AML-193 (cell line): Measurements from ENCODE around the gene NKD1.

Source experiments
- DNase-seq, 2 experiments: peaks; one replicate each; lab custom pipeline; 2025; lab: John Stamatoyannopoulos, UW

NKD1 gene

DNA sequence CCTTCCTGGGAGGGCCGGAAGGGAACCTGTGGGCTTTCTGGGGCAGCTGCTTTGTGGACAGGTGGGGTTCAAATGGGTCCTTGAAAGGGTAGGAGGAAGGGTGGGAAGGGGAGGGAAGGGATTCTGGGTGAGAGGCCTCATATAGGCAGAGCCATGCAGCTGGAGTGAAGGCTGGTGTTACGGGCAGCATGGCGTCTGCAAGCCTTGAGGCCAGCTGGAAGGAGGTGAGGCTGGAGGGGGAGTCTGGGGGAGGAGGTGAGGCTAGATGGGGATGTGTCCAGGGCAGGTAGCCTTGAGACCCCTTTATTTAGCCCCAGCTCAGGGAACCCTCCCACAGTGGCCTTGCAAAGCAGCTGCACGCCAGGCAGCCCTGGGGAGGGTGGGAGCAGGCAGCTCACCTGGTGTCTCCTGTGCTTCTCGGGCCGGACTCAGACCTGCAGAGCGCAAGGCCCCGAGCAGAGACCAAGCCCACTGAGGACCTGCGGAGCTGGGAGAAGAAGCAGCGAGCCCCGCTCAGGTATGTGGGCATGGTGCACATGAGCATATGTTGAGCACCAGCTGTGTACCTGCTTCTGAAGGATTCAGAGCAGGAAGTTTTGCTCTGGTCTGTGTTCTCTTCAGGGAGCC lies 82.3 kb downstream of the NKD1 start:
- DNase-seq, result no peak

DNA sequence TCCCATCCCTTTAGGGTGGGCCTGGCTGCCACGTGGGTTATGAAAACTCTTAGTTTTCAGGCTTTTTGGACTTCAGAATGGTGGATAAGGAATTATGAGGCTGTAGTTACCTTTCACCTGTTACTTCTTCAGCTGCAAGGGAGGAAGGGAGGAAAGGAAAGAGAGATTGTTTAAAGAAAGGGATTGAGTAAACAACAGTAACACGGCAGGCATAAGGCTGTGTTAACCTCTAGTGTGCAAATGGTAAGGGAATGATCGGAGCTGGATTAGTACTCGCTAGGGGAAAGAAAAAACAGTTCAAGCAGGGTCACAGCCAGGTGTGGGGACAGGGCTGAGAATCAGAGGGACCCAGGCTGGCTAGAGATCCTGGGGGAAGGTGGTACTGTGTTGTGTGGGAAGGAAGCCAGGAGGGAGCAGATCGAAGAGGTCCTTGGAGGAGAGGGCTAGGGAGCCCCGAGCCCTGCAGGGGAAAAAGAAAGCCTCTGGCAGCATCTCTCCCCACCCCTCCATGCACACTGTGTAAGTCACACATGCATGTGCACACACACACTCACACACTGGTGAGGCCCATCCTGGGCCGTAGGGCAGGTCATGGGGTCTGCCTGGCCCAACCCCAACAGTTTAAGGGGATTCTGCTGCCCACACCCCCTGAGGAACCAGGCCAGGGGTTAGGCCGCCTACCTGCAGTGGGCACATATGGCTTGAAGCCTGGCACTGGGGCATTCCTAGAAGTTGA lies 83.2 kb downstream of the NKD1 start:
- DNase-seq, result no peak

DNA sequence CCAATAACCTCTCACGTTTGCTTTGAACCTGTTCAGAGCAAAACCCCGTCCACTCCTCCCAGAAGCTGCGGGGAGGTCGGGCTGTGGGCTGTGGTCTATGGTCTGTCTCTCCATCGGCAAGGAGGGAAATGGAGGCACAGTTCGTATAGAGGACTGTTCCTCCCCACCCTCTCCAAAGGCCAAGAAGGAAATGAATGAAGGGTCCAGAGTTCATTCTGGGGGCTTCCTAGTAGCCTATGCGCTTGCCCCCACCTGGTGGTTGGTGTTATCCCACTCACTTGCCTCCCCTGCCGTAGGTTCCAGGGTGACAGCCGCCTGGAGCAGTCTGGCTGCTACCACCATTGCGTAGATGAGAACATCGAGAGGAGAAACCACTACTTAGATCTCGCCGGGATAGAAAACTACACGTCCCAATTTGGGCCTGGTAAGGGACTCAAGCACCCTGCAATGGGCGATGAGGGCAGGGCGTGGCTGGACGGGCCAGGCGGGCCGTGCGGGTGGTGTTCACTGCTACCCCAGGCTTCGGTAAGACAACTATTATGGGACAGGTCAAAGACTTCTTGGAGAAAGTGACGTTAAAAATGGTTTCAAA lies 83.9 kb downstream of the NKD1 start:
- DNase-seq, result no peak

DNA sequence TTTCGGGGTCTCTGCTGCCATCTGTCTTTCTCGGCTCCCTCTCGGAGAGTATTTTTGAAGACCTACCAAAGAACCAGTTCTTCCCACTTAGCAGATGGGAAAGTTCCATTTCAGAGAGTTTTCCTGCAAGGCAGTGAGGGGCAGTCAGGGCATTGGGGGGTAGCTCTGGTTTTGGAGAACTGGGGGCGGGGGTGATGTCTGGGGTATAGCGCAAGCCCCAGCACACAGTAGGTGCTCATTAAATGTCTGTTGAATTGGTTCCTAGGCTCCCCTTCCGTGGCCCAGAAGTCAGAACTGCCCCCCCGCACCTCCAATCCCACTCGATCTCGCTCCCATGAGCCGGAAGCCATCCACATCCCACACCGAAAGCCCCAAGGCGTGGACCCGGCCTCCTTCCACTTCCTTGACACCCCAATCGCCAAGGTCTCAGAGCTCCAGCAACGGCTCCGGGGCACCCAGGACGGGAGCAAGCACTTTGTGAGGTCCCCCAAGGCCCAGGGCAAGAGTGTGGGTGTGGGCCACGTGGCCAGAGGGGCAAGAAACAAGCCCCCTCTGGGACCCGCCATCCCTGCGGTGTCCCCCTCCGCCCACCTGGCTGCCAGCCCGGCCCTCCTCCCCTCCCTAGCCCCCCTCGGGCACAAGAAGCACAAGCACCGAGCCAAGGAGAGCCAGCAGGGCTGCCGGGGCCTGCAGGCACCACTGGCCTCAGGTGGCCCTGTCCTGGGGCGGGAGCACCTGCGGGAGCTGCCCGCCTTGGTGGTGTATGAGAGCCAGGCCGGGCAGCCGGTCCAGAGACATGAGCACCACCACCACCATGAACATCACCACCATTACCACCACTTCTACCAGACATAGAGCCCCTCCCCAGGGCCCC lies 85.0 kb downstream of the NKD1 start:
- DNase-seq, result no peak

DNA sequence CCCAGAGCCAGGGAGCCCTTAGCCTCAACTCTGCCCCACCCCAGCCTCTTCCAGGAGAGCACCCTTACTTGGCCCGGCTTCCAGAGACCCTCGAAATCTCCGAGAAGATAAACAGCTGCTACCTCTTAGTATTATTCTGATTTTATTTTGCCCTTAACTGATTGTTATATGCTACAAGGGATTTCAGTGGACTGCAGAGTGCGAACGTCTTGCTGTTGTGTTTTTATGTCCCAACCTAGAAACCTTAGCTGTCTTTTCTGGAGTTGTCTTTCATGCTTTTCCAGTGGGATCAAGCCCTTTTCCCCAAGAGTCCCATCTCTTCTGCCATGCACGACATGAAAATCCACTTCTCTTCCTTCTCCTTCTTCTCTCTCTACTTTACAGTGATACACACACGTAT lies 85.9 kb downstream of the NKD1 start:
- no peak for DNase-seq

DNA sequence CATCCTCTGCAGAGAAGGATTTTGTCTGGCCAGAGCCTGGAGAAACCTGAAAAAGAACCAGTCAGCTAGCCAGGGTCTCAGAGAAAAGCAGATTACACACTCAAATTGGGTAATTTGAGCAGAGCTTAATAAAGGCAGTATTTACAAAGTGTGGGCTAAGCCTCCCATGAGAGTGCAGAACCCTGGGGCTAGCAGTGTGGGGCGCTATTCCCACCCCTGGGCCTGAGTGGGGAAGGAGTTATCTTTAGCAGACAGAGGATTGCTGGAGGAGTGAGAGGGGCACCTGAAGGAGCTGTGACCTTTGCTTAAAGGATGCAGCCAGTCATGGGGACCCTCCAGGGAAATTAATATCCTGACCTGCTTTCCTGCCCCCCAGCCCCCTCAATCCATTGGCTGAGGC lies 86.8 kb downstream of the NKD1 start:
- no peak for DNase-seq

DNA sequence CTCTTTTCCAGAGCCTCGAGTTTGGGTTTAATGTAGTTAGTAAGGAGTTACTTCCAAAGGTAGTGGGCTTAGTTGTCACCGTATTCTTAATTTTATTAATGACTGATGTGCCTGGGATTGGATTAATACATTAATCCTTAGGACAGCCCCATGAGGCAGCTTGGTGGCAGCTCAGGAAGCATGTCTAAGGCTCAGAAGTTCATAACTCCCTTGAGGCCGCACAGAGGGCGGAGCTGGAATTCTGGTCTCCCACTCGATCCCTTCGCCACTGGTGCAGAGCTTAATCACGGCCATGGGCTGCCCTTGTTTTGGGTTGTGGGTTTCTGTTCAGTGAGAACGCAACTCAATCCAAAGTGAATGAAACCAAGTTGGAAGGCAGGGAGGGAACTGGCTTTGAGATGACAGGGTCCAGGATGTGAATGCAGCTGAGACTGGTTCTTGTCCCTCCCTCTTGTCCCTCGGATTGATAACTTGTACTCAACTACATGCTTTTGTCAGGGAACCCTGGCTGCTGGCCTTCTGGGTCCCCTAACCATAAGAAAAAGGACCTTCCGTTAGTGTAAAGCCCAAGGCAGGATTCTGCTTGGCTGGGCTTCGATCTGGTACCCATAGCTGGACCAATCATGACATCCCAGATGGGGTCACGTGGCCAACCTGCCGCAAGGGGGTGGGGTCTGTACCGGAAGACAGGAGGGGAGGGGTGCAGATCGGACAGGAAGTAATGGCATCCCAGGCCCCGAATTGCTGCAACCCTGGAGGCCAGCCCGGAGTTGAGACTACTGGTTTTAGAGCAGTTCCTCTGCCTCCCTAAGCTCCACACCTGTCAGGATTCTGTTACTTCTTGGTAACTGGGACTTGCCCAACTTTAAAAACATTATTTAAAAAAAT lies 87.6 kb downstream of the NKD1 start:
- no peak for DNase-seq

DNA sequence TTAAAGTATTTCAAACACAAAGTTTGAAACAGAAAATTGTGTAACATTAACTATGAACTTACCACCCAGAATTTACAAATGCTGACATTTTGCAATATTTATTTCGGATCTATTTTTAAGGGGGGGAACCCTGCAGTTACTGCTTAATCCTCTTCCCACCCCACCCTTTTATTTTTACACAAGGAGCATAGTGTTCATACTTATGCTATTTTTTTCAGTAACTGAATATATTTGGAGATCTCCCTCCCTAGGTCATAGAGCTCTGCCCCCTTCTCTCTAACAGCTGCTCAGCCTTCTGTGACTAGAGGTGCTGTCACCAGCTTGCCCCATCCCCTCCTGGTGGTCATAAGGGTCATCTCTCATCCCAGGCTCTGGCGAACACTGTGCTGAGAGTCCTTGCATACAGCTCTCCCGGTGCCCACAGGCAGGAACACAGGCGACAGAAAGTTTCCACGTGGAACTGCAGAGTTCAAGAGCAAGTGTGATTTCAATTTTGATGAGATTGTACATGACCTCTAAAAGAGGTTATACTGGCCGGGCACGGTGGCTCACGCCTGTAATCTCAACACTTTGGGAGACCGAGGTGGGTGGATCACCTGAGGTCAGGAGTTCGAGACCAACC lies 88.7 kb downstream of the NKD1 start:
- DNase-seq, result no peak

DNA sequence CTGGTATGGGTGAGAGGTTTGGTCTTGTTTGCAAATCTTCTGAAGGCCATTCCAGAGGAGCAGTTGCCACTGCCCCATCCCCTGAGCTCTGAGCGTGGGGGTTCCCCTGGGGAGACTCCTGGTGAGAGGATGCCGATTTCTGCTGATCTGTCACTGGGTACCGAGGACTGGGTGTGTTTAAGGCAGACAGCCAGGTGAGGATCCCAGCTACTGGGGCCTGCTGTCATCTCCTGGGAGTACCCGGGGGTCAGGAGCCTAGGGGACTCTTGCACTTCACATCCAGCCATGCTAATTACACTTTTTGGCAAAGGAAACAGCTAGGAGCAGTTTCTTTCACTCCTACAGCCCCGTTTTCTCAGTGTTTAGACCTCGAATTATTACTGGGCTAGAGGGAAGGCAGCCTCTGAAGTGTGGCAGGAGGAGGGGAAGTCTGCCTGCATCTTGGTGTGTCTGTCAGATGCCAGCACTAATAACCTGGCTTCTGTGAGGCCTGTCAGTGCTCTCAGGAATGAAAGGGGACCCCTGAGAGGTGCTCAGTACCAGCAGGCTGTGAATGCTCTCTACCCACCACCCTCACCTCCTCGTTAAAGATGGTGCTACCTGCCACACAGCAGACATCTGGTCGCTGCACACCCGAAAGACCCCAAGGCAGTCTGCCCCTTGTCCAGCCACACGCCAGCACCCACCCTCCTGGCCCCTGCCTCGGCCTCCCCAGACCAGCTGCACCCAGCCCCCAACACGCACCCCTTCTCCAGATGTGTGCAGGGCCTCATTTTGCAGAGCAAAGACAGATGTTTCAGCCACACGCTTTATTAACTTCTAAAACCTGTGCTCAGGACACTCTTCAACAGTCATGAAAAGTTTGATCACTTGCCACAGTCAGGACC lies 89.8 kb downstream of the NKD1 start:
- no peak for DNase-seq

DNA sequence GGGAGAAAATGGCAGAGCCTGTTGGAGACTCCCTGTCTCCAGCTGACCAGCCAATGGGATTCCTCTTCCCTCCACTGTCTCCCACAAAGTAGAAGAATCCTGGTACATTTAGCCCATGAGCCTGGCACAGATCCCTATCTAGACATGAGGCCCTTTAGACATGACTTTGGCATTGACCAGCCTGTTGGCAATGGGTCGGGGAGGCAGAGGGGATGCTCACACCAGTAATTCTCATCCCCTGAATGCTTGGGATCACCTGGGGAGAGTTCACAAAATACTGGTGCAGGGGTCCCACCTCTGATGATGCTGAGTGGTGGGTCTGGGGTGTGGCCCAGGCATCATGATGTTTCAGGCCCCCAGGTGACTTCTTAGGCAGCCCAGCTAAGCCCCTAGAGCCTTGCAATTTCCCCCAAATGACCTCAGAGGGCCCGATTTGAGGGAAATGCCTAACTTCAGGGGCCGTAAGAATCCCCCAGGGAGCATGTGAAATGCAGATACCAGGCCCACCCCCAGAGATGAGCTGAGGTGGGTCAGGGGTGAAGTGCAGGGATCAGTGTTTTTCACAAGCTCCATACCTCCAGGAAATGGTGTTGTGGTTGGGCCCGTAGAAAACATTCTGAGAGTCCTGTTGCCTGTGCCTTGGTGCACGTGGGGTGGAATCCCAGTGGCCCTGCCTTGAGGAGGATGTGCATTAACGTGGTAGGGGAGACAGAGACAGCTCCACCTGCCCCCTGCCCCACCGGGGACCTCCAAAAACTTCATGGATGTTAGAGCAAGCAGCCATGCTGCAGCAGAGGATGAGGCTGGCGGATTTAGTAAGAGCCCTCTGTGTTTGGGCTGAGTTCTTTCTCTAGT lies 90.8 kb downstream of the NKD1 start:
- no peak for DNase-seq

DNA sequence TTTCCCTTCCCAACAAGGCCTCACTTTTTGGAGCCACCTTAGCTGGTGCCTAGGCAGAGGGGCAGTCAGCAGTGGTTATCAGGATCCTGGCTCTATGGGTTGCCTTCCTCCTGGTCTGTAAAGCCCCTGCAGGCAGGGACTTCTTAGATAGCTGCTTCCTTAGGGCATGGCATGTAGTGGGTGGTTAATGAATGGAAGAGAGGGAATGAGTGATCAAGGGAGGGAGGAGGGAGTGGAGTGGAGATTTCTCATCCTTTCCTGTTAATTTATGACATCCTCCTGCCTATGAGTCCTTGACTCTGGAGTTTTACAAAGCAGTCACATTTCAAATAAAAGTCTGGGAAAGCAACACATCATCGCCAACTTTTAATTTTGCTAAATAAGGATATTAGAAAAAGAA lies 92.2 kb downstream of the NKD1 start:
- no peak for DNase-seq

DNA sequence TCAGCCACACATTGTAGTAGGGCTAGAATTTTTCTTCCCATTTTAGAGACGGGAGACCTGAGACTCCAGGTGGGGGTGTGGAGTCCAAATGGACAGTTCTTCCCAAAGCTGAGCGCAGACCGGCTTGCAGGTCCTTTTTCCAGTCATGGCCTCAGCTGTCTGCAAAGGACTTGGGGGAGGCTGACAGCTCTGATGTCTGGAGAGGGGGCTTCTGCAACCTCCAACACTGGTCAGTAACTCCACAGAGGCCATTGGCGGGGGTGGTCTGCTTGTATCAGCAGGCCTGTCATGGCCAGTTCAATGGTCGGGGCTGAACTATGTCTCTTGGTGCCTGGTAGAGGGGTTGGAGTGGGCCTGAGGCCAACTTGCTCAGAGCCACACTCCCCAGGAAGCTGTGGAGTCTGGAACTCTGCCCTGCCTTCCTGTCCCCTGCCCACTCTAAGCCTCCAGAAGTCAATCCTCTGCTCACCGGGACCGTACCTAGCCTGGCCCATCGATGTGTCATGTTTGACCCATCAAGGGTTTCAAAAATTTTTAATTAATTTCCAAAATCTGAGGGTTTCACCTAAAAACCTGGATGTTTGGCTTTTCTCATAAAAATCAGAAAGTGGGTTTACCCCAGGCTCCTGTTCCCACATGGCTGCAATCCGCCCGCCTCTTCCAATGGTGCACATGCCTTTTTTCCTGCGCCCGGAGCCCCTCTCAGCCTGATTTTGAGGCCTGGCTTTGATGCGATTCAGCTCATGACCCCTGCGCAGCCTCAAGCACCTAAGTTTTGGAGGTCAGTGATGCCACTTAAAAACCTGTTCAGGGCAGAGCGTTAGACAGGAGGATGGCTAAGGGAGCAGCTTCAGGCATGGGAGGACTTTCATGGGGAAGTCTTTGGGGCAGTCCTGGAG lies 93.0 kb downstream of the NKD1 start:
- DNase-seq, result no peak

DNA sequence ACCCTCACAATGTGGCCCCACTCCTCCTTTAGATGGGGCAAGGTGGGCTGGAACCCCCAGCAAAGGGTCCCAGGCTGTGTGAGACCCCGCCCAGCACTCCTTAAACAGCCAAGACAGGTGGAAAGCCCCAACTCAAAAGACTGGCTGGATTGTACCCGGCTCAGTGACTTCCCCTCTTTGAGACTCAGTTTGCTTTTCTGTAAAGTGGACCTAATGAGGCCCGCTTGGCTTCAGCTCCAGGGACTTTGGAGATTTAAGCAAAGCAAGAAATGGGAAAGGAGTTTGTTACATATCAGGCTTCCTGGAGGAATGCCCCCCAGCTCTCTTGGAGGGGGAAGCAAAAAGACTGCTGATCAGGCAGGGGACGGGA lies 93.6 kb downstream of the NKD1 start:
- no peak for DNase-seq

DNA sequence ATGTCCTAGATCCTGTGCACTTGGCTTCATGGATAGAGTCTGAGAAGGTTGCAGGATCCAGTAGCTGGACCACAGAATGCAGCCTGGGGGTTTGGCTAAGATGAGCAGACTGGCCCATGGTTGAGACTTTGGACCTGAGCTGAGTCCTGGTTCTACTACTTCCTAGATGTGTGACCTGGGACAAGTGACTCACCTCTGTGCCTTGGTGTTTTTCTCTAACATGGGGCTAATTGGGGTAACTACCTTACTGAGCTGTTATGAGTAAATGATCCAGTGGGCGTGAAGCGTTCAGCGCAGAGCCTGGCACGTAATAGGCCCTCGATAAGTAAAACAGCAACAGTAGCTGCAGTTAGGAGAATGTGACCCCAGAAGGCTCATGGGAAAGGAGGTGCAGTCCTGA lies 94.2 kb downstream of the NKD1 start:
- no peak for DNase-seq

DNA sequence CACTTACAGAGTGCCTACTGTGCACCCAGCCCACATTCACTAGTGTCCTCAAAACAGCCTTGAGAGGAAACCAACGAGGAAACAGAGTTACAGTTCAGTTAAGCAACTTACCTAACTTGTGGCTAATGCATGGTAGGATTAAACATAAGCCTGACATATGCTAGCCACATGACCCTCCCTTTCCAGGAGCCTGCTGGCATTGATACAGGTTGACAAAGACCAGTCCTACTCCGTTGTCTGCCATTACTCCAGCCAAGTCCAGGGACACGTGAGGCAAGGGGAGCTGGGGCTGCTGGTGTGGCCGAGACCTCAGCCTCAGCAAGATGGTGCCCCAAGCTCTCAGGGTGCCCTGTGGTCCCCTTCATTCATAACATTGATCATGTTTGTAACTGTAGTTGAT lies 95.0 kb downstream of the NKD1 start:
- DNase-seq, result no peak

DNA sequence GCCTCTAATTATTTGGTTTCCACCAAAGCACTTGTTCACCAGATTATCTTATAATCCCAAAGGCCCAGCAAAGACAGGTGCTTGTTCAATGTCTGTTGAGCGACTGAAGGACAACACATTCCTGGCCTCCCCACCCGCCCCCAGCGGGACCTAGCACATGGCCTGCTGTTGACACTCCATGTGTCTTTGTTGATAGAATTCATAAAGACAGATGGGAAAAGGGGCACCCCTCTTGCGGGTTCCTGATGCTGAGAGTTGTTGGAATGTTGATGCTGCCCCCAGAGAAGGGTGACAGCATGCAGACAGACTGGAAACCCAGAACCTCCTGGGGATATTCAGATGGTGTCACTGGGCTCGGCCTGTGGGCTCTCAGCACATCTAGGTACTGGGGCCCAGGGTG lies 96.0 kb downstream of the NKD1 start:
- DNase-seq, result no peak

DNA sequence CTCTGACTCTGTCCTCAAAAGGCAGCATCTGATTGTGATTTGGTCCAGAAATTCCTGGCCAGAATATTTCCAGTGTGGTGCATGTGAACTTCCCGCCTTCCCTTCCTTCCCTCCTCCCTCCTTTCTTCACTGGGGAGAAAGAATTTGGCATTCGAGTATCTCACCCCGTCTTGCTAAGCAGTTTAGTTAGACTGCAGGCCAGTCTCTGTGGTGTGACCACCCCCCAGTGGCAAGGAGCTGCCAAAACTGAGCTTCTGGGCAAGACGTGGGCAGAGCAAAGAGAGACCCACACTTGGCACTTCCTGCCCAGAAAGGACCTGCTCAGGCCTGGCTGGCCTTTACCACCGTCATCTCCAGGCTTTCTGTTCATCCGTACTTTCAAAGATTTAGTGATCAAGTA lies 96.5 kb downstream of the NKD1 start:
- DNase-seq, result peak in 1 of 2 experiments; percentile 6

DNA sequence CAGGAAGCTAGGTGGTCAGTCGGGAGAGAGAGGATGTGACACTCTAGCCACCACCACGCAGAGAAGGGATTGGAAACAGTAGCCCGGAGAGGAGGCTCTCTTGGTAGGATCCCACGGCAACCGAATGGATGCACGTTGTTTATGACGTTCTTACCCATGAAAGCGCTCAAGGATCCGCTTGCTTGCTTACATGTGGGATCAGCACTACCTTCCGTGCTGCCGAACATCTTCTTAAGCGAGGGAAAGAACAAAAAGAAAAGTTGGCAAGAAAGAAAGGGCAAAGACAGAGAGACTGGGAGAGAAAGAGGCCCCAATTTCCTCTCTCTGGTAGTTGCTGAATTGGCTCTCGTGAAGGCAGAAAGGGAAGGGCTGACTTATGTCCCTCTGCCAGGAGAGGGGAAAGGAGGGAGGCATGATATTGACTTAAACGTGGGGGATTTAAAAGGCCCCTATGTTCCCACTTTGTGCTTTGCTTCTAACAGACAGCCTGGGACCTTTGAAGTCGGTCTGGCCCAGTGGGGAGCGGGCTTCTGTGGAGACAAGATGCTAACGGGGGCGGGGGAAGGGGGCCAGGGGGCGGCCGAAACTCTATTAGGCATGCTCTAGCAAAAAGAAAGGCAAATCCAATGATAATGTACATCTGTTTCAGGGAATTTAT lies 97.5 kb downstream of the NKD1 start:
- no peak for DNase-seq
